Breast epithelium (tissue), 4 donors: ENCODE results near the gene TNFAIP3. TPM values are rescaled to one million over a fixed set of nuclear protein-coding genes. Genes with fewer than 3 reads are reported as not detected.

Experiments used
- DNase-seq, 2 donors: peaks; one replicate each; pipeline ENCODE4 v3.0.0-alpha.2; 2019; ENCODE audit warnings: low spot score in 2 of 2
- H3K27ac ChIP-seq, 2 donors: fragments of 200-600 bp; sonication (generic) in 1 of 2; one replicate each; pipeline ENCODE4 v1.5.1; 2016 to 2019; ENCODE audit warnings: mild to moderate bottlenecking in 1 of 2
- H3K27me3 ChIP-seq, 2 donors: fragments of 200-600 bp; sonication (generic) in 1 of 2; one replicate each; pipeline versions ENCODE4 v1.5.1 to v1.6.0; 2017 to 2019; ENCODE audit warnings: control low read depth in 1 of 2, mild to moderate bottlenecking in 1 of 2
- H3K36me3 ChIP-seq: fragments of 200-600 bp; one replicate; pipeline ENCODE4 v1.5.1; 2019
- H3K4me1 ChIP-seq, 2 donors: fragments of 200-600 bp; sonication (generic); one replicate each; pipeline ENCODE4 v1.5.1; 2016 to 2019; ENCODE audit warnings: control low read depth in 1 of 2
- H3K4me3 ChIP-seq, 3 donors: fragments of 200-600 bp; sonication (generic); 1 replicate in 2 of 3; 2 replicates in 1 of 3; pipeline ENCODE4 v1.5.1; 2016 to 2019; ENCODE audit warnings: mild to moderate bottlenecking in 3 of 3, moderate library complexity in 2 of 3
- H3K9me3 ChIP-seq, 2 donors: fragments of 200-600 bp; sonication (generic) in 1 of 2; one replicate each; pipeline ENCODE4 v1.5.1; 2016 to 2019; ENCODE audit warnings: control low read depth in 1 of 2
- CTCF ChIP-seq, 3 donors: fragments of 450-650 bp; IDR thresholded peaks; one replicate each; pipeline ENCODE4 v1.5.1; 2016 to 2017; ENCODE audit warnings: antibody characterized with exemption in 3 of 3, mild to moderate bottlenecking in 3 of 3, moderate library complexity in 3 of 3
- POLR2A ChIP-seq: fragments of 450-650 bp; IDR thresholded peaks from one replicate; pipeline ENCODE4 v1.6.1; 2016; ENCODE audit warnings: antibody characterized with exemption, mild to moderate bottlenecking, moderate library complexity
- POLR2AphosphoS5 ChIP-seq, 3 donors: sonication (generic); formaldehyde crosslinking; IDR thresholded peaks; one replicate each; pipeline ENCODE4 v1.6.1; 2017; ENCODE audit warnings: antibody characterized with exemption in 3 of 3
- intact Hi-C: fragments of 100-400 bp; cut with DNase I; formaldehyde crosslinking; loops from one replicate; pipeline ENCODE4 v1.15.1; 2023; ENCODE audit warnings: low total_unique reads
- total RNA-seq, 3 donors: library from RNA; depleted of rRNA; stranded (reverse); fragments of >200 nt; gene quantifications; one replicate each; pipeline ENCODE4 v1.1.0, GENCODE V29; 2016

The TNFAIP3 gene
- total RNA-seq, 3 donors from 2014 or later, result 21.3 to 50.5 (median 25.9) TPM

- Histone ChIP-seq H3K4me3 (no peak overlapping the region), H3K27ac (no peak overlapping the region), H3K9me3 (peaks cover 0 to 3% of the 10 kb centered on the region in 2 donors), H3K36me3 (no peaks in the 10 kb centered on the region), H3K27me3 (no peaks in the 10 kb centered on the region), H3K4me1 (no peaks in the 10 kb centered on the region)
- TF ChIP-seq POLR2AphosphoS5 (IDR thresholded peaks at IDR 0.05), result no peak
- no peak for TF ChIP-seq POLR2A
- TF ChIP-seq CTCF (IDR thresholded peaks at IDR 0.05), result no peak
- no peak for DNase-seq
- intact Hi-C loops, result no loop called here
Observed at GRCh38 chr6:137931849-137932465, 64.9 kb downstream of the TNFAIP3 start.

Other genes with a start within 250 kb of the TNFAIP3 start
- gene PERP, start 240.2 kb downstream of the TNFAIP3 start, total RNA-seq, result 100 to 1,000 TPM in 1 of 3 donors, 10 to 100 TPM in 2; 62.9 to 176 (median 82.3) TPM